ENCODE results near the gene ASCL5.

ASCL5 gene

GRCh38 chr1:201136355-201137023 is 9.5 kb upstream of the ASCL5 start:
- peak; percentile 32 for DNase-seq (ENCODE audit: low read depth, low spot score)

GRCh38 chr1:201134405-201134804 is 7.4 kb upstream of the ASCL5 start:
- no peak for DNase-seq (ENCODE audit: low read depth, low spot score)

- DNase-seq (ENCODE audit: low read depth, low spot score): no peak
Measured at GRCh38 chr1:201131398-201131797, 4.4 kb upstream of the ASCL5 start.

- DNase-seq (ENCODE audit: low read depth, low spot score): no peak
Measured at GRCh38 chr1:201128962-201129361, 2.0 kb upstream of the ASCL5 start.

- no peak for DNase-seq (ENCODE audit: low read depth, low spot score)
Measured at GRCh38 chr1:201128476-201128875, 1.5 kb upstream of the ASCL5 start.

- DNase-seq (ENCODE audit: low read depth, low spot score): no peak
Measured at GRCh38 chr1:201127755-201128455, 921 bp upstream of the ASCL5 start.

GRCh38 chr1:201126463-201126831 is 537 bp downstream of the ASCL5 start:
- DNase-seq (ENCODE audit: low read depth, low spot score): no peak

- DNase-seq (ENCODE audit: low read depth, low spot score): no peak
Measured at GRCh38 chr1:201125800-201126199, 1.2 kb downstream of the ASCL5 start.

GRCh38 chr1:201125019-201125418 is 2.0 kb downstream of the ASCL5 start:
- DNase-seq (ENCODE audit: low read depth, low spot score): no peak

GRCh38 chr1:201123866-201124265 is 3.1 kb downstream of the ASCL5 start:
- no peak for DNase-seq (ENCODE audit: low read depth, low spot score)

GRCh38 chr1:201122321-201122957 is 4.5 kb downstream of the ASCL5 start:
- no peak for DNase-seq (ENCODE audit: low read depth, low spot score)

- peak; percentile 71 for DNase-seq (ENCODE audit: low read depth, low spot score)
Measured at GRCh38 chr1:201119206-201120197, 7.5 kb downstream of the ASCL5 start.

- DNase-seq (ENCODE audit: low read depth, low spot score): no peak
Measured at GRCh38 chr1:201116091-201116490, 10.9 kb downstream of the ASCL5 start.

GRCh38 chr1:201115390-201115937 is 11.5 kb downstream of the ASCL5 start:
- no peak for DNase-seq (ENCODE audit: low read depth, low spot score)

- DNase-seq (ENCODE audit: low read depth, low spot score): peak; percentile 96
Measured at GRCh38 chr1:201114245-201115131, 12.5 kb downstream of the ASCL5 start.

GRCh38 chr1:201113451-201114244 is 13.3 kb downstream of the ASCL5 start:
- no peak for DNase-seq (ENCODE audit: low read depth, low spot score)

GRCh38 chr1:201112926-201113325 is 14.1 kb downstream of the ASCL5 start:
- DNase-seq (ENCODE audit: low read depth, low spot score): no peak

- DNase-seq (ENCODE audit: low read depth, low spot score): peak; percentile 30
Measured at GRCh38 chr1:201112173-201112731, 14.7 kb downstream of the ASCL5 start, which contains the start of gene CACNA1S. Gene CACNA1S, minus strand, starts transcription at chr1:201112426. Its CDS starts 87 bp downstream, at chr1:201112339.

GRCh38 chr1:201111672-201112071 is 15.3 kb downstream of the ASCL5 start:
- no peak for DNase-seq (ENCODE audit: low read depth, low spot score)
